ENCODE measurements around the gene FRMPD4.

FRMPD4 gene

GRCh38 chrX:12307961-12308360, 169.7 kb downstream of the FRMPD4 start:
- no peak for DNase-seq

GRCh38 chrX:12308420-12308819, 170.1 kb downstream of the FRMPD4 start:
- DNase-seq, result no peak

- no peak for DNase-seq
Measured at GRCh38 chrX:12309040-12309743, 170.9 kb downstream of the FRMPD4 start.

GRCh38 chrX:12309744-12310076, 171.4 kb downstream of the FRMPD4 start:
- DNase-seq, result no peak

GRCh38 chrX:12314651-12315050, 176.4 kb downstream of the FRMPD4 start:
- peak in 1 of 2 experiments; percentile 9 for DNase-seq

- DNase-seq, result no peak
Measured at GRCh38 chrX:12315526-12315925, 177.3 kb downstream of the FRMPD4 start.

GRCh38 chrX:12319003-12319519, 180.8 kb downstream of the FRMPD4 start:
- DNase-seq, result peak in 1 of 2 experiments; percentile 13

- DNase-seq, result no peak
Measured at GRCh38 chrX:12319992-12320391, 181.7 kb downstream of the FRMPD4 start.

- DNase-seq, result no peak
Measured at GRCh38 chrX:12322031-12322430, 183.8 kb downstream of the FRMPD4 start.

- DNase-seq, result no peak
Measured at GRCh38 chrX:12325171-12325570, 186.9 kb downstream of the FRMPD4 start.

- DNase-seq, result no peak
Measured at GRCh38 chrX:12327836-12328235, 189.6 kb downstream of the FRMPD4 start.

- DNase-seq, result no peak
Measured at GRCh38 chrX:12329476-12329875, 191.2 kb downstream of the FRMPD4 start.

GRCh38 chrX:12330841-12331240, 192.6 kb downstream of the FRMPD4 start:
- no peak for DNase-seq

- peak; percentile 49 to 82 for DNase-seq
Measured at GRCh38 chrX:12332786-12333347, 194.6 kb downstream of the FRMPD4 start.

GRCh38 chrX:12339921-12340320, 201.6 kb downstream of the FRMPD4 start:
- no peak for DNase-seq

- DNase-seq, result no peak
Measured at GRCh38 chrX:12344954-12345353, 206.7 kb downstream of the FRMPD4 start.

GRCh38 chrX:12349201-12349600, 210.9 kb downstream of the FRMPD4 start:
- DNase-seq, result no peak

GRCh38 chrX:12352922-12353321, 214.6 kb downstream of the FRMPD4 start:
- DNase-seq, result no peak

GRCh38 chrX:12360383-12360782, 222.1 kb downstream of the FRMPD4 start:
- no peak for DNase-seq

- no peak for DNase-seq
Measured at GRCh38 chrX:12360986-12361598, 222.8 kb downstream of the FRMPD4 start.

GRCh38 chrX:12363216-12363615, 224.9 kb downstream of the FRMPD4 start:
- DNase-seq, result no peak

GRCh38 chrX:12366440-12366839, 228.2 kb downstream of the FRMPD4 start:
- DNase-seq, result peak in 1 of 2 experiments; percentile 2

- no peak for DNase-seq
Measured at GRCh38 chrX:12367254-12367653, 229.0 kb downstream of the FRMPD4 start.

GRCh38 chrX:12370497-12370986, 232.3 kb downstream of the FRMPD4 start:
- no peak for DNase-seq

All from NCI-H524 (cell line).